Measurements from ENCODE around the gene PCNX4. TPM values are rescaled to one million over a fixed set of nuclear protein-coding genes. Genes with fewer than 3 reads are reported as not detected.

PCNX4 gene
- total and polyA plus RNA-seq, 8 donors, result 34.8 to 129 (median 109) TPM

GRCh38 chr14:60206249-60206670 lies 114.5 kb downstream of the PCNX4 start:
- DNase-seq (no peak), ATAC-seq (no peak)
- no peak for TF ChIP-seq CTCF (IDR thresholded peaks at IDR 0.05)
- intact Hi-C loops (cut with DNase I), result no loop called here
- H3K4me1 ChIP-seq, result peaks cover 0 to 6% of the 10 kb centered on the region in 2 donors
- H3K9me3 ChIP-seq, result no peaks in the 10 kb centered on the region
- H3K36me3 ChIP-seq, result no peaks in the 10 kb centered on the region
- H3K4me3 ChIP-seq, result no peak overlapping the region
- H3K27me3 ChIP-seq, result no peaks in the 10 kb centered on the region
- no peak overlapping the region for H3K27ac ChIP-seq

DNA sequence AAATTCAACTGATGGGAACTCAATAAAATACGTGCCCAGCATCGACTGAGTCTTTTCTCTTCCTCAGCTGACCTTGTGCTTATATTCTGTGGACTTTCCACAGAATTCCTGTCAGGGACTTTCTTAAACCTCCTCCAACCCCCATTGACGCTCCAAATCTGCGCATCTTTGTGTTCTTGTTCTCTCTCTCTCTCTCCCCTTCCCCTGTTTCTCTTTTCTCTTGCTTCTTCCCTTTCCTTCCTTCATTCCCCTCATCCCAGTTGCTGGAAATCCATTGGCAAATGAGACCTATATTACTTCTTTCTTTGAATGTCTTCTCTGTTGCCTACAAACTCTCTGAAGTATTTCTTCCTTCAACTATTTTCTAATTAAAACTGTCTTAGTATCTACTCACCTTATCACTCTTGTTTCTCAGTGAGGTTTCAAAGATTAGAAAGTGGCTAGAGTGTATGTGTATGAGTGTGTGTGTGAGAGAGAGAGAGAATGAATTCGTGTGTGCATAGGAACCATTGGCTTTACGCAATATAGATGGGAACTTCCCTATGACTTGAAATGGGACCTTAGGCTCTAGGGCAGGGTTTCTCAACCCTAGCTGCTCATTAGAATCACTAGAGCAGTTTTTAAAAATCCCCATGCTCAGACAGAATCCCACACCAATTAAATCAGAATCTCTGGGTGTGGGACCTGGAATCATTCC lies 115.3 kb downstream of the PCNX4 start:
- H3K27me3 ChIP-seq, result no peaks in the 10 kb centered on the region
- ATAC-seq (no peak), DNase-seq (no peak)
- H3K36me3 ChIP-seq, result no peaks in the 10 kb centered on the region
- H3K4me1 ChIP-seq, result peaks cover 0 to 6% of the 10 kb centered on the region in 2 donors
- intact Hi-C loops (cut with DNase I), result no loop called here
- no peak overlapping the region for H3K27ac ChIP-seq
- H3K9me3 ChIP-seq, result no peaks in the 10 kb centered on the region
- no peak overlapping the region for H3K4me3 ChIP-seq
- no peak for TF ChIP-seq CTCF (IDR thresholded peaks at IDR 0.05)

GRCh38 chr14:60210703-60211102 lies 119.0 kb downstream of the PCNX4 start:
- Histone ChIP-seq H3K36me3 (no peaks in the 10 kb centered on the region), H3K27me3 (no peaks in the 10 kb centered on the region), H3K4me3 (no peak overlapping the region), H3K27ac (no peak overlapping the region), H3K4me1 (no peaks in the 10 kb centered on the region), H3K9me3 (no peaks in the 10 kb centered on the region)
- ATAC-seq (no peak), DNase-seq (no peak)
- intact Hi-C loops (cut with DNase I), result no loop called here
- TF ChIP-seq CTCF (IDR thresholded peaks at IDR 0.05), result no peak

DNA sequence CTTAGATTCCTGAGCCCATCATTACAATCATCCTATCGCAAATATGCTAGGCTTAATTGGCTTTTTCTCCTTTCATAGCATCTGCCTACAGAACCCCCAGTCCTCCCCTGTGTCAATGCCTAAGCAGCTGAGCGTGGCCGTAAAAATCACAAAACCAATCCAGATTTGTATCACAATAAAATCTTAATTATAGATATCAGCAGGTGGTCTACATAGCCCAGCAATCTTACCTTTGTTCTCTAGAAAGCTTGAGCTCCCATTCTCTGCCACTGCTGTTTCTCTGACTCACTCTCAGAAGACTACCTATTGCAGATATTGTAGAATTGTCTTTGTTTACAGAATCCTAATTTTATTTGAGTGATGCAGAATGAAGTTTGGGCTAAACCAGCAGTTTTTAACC lies 119.4 kb downstream of the PCNX4 start:
- DNase-seq (no peak), ATAC-seq (no peak)
- H3K36me3 ChIP-seq, result no peaks in the 10 kb centered on the region
- H3K27me3 ChIP-seq, result no peaks in the 10 kb centered on the region
- H3K4me1 ChIP-seq, result no peaks in the 10 kb centered on the region
- no peaks in the 10 kb centered on the region for H3K9me3 ChIP-seq
- TF ChIP-seq CTCF (IDR thresholded peaks at IDR 0.05), result no peak
- no peak overlapping the region for H3K27ac ChIP-seq
- H3K4me3 ChIP-seq, result no peak overlapping the region
- intact Hi-C loops (cut with DNase I), result no loop called here

- no peaks in the 10 kb centered on the region for H3K27me3 ChIP-seq
- ATAC-seq (no peak), DNase-seq (no peak)
- intact Hi-C loops (cut with DNase I), result no loop called here
- no peak for TF ChIP-seq CTCF (IDR thresholded peaks at IDR 0.05)
- H3K9me3 ChIP-seq, result no peaks in the 10 kb centered on the region
- H3K4me3 ChIP-seq, result no peak overlapping the region
- no peak overlapping the region for H3K27ac ChIP-seq
- H3K4me1 ChIP-seq, result no peaks in the 10 kb centered on the region
- no peaks in the 10 kb centered on the region for H3K36me3 ChIP-seq
Measured at GRCh38 chr14:60212503-60213371, 121.0 kb downstream of the PCNX4 start.

All from left lung (tissue), 10 donors.